HPDE6-E6E7 (cell line): Measurements from ENCODE around the gene MAT2A.
"Not testable (repeated sequence)": the region's sequence is repeated elsewhere in the genome, so short reads cannot be mapped to it uniquely, and the experiment has no call there.

Experiments used
- DNase-seq: peaks from one replicate; pipeline ENCODE4 v3.0.0; 2011; ENCODE audit warnings: missing footprints; ENCODE audit errors: extremely low spot score

The MAT2A gene

DNA sequence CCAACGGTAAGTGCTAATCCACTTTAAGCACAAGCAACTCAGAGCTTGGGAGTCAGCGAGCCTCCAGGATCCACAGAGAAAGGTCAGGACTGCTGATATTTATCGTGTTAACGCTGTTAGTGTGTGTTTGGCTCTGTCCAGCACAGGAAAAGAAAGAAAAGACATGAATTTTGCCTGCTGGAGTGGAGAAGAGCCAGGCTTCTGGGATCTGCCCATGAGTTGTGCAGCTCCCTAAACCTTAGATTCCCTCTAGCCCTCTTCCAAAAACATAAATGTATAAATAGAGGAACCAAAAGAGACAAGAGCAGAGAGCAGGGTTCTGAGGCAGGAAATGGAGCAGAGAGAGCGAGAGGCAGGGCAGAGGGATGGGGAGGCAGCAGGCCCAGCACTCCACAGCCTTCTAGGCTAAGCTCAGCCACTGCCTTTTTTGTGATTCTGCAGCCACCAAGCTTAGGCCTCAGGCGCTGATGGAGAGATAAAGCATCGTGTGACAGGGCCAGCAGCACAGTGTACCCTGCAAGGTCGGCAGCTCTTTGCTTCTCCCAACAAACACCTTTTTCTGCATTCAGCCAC lies 14.5 kb upstream of the MAT2A start:
- DNase-seq: no peak

DNA sequence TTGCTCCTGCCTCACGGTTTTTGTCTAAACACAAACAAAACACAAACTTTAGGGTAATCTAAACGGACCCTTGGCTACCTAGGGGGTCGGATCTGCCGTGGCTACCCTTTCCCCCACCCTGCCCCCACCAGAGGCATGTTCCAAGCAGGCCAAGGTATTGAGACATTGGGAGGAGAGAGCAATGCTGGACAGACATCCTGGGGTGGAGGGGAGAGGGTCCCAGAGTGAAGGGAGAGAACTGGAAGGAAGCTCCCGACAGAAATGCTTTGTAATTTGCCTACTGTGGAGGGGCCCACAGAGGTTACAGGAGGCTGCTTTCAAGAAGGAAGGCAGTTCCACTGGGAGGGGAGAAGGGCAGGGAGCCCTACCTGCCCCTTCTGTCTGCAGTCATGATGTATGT lies 13.9 kb upstream of the MAT2A start:
- DNase-seq: no peak

DNA sequence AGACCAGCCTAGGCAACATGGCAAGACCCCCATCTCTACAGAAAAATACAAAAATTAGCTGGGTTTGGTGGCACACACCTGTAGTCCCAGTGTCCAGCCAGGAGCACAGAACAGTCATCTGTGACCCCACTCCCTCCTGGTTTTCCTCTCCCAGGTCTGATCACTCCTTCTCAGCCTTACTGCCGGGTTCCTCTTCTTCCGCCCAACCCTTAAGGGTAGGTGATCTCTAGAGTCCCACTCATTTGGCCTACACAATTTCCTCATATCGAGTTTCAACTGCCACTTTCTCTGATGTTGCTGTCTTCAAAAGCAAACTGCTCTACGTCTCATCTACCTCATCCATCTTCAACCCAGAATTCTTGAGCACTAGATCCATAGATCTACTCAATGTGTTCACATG lies 13.4 kb upstream of the MAT2A start:
- no peak for DNase-seq

DNA sequence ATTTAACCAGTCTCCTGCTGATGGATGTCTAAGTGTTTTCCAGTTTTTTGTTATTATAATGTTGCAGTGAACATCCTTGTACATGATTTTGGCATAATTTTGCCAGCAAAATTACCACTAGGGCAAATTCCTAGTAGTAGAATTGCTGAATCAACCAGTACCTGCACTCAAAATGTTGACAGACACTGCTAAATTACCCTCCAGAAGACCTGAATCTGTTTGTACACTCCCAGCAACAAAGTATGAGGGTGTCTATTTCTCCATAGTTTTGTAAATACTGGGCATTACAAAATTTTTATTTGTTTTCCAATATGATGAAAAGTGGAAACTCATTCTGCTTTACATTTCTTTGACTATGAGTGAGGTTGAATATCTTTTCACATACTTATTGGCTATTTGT lies 11.2 kb upstream of the MAT2A start:
- DNase-seq: no peak

DNA sequence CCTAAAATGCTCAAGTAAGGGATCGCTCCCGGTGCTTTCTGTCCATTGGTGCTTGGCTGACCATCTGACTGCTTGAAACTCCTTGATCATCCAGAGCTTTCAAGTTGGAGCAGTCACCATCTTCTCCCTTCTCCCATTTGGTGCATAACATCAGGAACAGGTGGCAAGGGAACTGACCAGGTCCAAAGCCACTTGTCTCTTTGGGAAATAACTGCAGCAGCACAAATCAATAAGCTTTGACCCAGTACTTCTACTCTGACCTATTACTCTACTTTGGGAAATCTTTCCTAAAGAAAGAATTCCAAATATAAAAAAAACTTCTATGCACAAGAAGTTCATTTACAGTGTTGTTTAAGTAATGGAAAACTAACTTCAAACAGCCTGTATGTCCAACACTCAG lies 10.6 kb upstream of the MAT2A start:
- DNase-seq: no peak

DNA sequence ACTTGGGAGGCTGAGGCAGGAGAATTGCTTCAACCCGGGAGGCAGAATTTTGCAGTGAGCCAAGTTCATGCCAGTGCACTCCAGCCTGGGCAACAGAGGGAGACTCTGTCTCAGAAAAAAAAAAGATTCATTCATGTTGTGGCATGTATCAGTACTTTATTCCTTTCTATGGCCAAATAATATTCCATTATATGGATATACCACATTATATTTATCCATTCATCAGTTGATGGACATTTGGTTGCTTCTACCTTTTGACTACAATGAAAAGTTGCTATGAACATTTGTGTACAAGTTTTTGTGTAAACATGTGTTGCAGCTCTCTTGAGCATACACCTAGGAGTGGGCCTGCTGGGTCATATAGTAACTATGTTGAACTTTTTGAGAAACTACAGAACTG lies 9.2 kb upstream of the MAT2A start:
- no peak for DNase-seq

DNA sequence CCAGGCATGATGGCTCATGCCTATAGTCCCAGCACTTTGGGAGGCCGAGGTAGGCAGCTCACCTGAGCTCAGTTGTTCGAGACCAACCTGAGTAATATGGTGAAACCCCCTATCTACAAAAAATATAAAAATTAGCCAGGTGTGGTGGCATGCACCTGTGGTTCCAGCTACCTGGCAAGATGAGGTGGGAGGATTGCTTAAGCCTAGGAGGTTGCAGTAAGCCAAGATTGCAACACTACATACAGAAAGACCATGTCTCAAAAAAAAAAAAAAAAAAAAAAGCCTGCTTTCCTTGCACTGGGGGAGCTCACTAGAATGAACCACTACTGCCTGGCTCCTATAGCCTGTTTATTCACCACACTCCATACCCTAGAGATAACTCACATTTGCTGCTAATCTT lies 7.4 kb upstream of the MAT2A start:
- DNase-seq: no peak

DNA sequence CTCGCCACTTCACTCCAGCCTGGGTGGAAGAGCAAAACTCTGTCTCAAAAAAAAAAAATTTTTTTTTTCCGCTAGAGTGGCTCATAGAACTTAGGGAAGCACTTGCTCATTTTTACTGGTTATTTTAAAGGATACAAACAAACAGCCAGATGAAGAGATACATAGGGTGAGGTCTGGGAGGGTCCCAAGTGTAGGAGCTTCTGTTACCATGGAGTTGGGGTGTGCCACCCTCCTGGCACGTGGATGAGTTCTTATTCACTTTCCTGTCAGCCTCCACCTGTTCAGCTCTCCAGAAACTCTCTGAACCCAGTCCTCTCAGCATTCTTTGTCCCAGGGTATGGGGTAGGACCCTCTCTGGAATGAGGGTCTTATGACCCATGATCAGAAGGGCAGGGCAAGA lies 4.9 kb upstream of the MAT2A start:
- no peak for DNase-seq

DNA sequence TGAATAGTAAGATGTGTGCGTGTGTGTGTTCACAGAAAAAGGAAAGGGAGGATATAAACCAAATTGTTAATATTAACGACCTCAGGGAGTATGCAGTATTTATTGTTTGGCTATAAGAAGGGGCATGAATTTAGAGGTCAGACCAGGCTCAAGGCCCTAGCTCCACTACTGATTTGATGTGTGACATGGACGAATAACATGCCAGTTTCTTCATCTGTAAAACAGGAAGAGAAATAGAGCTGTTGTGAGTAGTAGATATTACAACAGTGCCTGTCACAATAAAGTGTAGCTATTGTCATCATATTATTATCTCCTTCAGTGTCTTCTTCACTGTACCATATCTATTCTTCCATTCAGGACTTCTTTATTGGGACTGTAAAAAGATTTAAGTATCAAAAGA lies 4.1 kb upstream of the MAT2A start:
- no peak for DNase-seq

DNA sequence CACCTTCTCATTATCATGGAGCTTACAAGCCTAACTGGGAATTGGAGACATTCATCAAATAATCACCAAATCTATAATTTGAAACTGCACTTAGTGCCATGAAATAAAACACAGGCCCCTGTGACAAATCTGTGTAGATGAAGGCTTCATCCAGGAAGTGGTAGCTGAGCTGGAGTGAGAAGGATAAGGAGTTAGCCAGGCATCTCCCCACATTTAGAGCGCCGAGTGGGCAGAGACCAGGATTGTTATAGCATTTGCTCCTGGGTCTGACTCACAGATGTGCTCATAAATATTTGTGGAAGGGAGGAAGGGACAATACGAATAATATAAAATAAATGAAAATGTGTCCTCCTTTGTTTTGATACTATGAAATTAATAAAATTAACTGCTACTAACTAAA lies 2.5 kb upstream of the MAT2A start:
- DNase-seq: no peak

DNA sequence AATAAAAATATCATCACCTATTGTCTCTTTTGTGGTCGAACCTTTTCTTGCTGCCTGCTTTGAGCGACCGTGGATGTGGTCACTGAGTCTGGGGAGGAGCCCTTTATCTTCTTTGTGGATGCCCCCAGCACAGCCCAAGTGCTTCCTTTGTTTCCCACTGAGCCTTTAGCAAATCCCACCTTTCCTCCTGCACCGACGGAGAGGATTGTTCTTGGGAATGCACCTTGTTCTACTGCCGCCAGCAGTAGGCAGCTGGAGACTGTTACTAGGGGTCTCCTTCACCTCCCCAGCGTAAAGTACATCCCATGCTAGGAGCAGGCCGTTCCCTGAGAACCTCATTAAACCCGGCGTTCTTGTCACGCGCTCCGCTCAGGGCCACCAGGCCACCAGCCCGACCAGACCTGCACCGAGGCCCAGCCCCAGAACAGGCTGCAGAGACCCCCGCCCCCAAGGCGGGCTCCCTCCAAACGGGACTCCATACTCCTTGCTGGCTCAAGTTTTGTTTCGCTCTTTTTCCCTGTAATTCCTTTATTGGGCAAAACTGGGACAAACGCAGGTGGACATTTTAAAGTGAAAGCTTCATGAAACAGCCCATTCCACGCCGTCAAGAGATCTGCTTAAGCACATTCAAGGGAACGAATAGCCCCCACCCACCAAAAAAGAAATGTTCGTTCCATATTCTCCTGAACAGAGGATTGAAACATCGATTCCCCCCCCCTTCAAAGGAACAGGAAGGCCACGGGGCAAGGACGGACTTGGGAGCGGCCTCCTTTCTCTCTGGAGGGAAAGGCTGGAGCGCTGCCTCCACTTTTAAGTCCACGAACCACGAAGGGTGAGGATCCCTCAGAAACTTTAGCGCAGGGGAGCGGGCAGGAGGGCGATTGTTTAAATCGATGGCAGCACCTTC lies 1.1 kb upstream of the MAT2A start:
- DNase-seq: no peak

DNA sequence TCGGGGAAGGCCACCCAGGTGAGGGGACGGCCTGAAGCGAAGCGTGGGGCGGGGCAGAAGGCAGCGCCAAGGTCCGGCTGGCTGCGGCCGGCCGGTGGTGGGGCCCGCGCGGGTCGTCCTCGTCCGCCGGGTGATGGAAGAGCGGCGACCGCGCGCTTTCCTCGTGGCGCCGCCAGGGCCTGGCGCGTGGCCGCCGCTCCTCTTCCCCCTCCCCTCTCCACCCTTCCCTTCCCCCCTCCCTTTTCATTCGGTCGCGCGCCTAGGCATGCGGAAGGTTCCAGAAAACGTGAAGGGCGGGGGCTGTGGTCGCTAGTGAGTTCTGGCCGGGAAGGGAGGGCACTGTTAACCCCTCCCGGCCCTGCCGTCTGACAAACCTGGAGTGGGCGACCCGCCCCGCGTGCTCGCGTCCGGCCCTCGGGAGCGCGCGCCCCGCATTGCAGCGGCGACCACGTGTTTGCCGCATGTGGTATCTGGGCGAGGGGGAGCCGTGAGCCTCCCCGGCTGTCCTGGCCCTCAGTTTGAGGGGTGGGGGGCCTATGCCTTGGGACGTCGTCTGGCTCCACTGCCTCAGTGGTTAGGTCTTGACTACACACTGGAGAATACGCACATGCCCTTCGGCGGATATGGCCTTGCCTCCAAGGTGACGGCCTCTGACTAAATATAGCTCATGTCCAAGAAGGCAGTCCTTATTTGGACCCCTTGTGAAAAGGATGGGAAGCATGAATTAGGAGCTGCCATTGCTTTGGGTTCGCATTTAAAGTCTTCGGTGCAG lies 579 bp downstream of the MAT2A start:
- DNase-seq: no peak

DNA sequence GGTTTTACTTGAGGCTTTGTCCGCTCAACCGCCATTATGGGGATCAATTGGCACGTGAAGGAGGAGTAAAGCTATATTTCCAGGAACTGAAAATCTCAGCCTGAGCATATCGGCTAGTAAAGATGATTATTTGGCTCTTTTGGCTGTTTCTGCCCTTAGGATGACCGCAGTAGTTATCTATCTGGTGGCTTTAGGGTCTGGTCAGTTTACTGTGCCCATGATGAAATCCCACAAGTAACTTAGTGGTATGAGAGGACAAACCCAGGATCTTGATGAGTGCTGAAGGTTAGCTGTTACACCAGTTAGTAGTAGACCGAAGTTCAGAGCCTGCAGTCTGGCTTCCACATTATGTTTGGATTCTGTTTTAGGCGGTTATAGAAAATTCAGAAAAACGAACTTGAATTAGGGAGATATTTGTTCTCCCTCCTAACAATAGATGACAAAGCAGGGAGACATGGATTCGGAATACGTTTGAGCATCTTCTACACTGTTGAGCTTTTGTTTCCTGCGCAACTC lies 1.2 kb downstream of the MAT2A start:
- DNase-seq: no peak

DNA sequence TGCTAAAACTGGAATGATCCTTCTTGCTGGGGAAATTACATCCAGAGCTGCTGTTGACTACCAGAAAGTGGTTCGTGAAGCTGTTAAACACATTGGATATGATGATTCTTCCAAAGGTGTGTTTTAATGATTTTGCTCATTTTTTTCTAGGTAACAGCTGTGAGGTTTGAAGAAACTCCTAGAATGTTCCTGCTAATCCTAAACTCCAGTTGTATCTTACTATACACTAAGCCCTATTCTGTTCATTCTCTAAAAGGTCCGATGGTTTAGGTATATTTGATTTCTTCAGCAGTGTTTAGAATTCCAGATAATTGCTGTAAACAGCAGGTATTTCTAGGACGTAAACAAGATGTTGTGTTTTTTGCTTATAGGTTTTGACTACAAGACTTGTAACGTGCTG lies 2.3 kb downstream of the MAT2A start:
- DNase-seq: no peak

DNA sequence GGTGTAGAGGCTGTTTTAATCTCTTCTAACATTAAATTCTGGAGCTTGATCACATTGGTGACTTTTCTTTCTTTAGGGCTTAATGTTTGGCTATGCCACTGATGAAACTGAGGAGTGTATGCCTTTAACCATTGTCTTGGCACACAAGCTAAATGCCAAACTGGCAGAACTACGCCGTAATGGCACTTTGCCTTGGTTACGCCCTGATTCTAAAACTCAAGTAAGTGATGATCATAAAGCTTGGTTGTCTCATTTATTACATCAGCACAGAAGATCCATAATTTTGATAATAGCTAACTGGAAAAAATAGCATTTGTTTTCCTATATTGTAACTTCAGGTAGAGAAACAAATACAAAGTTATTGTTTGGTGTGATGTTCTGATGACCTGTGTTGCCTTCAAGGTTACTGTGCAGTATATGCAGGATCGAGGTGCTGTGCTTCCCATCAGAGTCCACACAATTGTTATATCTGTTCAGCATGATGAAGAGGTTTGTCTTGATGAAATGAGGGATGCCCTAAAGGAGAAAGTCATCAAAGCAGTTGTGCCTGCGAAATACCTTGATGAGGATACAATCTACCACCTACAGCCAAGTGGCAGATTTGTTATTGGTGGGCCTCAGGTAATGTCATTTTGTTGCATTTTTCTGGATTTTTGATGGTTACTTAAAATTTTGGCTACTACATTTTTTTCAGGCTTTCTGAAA lies 2.9 kb downstream of the MAT2A start:
- no peak for DNase-seq

DNA sequence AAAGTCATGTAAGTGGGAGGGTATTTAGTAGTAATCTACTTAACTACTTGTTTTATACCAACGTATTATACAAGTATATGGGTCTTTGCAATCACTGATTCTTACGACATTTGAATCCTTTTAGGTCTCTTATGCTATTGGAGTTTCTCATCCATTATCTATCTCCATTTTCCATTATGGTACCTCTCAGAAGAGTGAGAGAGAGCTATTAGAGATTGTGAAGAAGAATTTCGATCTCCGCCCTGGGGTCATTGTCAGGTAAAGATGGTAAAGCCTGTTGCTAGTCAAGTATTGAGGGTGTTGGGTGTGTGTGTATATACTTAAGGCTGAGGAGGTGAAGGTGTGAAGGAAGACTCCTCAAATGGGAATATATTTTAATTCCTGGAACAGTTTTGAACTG lies 3.8 kb downstream of the MAT2A start:
- DNase-seq: no peak

DNA sequence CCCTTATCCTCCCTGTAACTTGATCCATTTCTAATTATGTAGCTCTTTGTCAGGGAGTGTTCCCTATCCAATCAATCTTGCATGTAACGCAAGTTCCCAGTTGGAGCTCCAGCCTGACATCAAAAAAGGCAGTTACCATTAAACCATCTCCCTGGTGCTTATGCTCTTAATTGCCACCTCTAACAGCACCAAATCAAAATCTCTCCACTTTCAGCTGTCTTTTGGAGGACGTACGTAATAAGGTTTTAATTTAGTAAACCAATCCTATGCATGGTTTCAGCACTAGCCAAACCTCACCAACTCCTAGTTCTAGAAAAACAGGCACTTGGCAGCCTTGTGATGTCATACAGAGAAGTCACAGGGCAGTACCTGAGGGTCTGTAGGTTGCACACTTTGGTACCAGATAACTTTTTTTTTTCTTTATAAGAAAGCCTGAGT lies 5.3 kb downstream of the MAT2A start:
- DNase-seq: not testable (repeated sequence)

DNA sequence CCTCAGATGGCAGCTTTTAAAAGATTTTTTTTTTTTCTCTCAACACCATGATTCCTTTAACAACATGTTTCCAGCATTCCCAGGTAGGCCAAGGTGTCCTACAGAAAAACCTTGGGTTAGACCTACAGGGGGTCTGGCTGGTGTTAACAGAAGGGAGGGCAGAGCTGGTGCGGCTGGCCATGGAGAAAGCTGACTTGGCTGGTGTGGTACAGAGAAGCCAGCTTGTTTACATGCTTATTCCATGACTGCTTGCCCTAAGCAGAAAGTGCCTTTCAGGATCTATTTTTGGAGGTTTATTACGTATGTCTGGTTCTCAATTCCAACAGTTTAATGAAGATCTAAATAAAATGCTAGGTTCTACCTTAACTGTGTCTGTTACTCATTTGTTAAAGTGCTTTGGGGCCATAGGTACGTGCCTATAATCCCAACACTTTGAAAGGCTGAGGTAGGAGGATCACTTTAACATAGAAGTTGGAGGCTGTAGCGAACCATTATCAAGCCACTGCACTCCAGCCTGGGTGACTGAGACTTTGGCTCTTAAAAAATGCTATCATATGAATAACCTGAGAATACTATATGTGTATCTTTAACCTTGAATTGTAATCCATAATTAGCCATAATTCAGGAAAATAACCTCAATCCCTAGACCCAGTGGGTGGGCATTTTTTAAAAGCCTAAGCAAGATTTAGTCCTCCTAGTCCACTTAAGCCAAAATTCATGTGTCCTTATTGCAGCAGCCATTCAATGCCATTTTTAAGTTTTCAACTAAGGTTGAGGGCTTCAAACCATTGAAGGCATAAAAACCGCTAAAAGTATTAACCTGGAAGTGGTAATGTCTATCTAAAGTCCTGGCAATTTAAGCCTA lies 6.2 kb downstream of the MAT2A start:
- DNase-seq: not testable (repeated sequence)

DNA sequence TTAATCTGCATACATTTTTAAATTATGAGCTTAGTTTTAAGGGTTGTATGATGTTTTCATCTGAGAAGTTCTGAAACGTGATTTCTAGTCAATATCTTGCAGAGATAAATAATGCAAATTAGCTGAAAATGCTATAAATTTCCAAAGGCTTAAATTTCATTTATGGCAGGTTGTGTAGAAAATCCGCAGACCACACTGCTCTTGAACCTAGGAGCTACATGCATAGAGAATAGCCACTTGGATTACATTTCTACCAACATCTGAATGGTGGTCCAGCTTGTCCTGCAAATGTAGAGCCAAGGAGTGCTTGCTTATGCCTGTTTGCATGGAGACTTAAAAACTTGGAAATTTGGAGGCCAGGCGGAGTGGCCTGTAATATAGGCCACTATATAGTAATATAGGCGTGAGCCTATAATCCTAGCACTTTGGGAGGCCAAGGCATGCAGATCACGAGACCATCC lies 6.8 kb downstream of the MAT2A start:
- no peak for DNase-seq

DNA sequence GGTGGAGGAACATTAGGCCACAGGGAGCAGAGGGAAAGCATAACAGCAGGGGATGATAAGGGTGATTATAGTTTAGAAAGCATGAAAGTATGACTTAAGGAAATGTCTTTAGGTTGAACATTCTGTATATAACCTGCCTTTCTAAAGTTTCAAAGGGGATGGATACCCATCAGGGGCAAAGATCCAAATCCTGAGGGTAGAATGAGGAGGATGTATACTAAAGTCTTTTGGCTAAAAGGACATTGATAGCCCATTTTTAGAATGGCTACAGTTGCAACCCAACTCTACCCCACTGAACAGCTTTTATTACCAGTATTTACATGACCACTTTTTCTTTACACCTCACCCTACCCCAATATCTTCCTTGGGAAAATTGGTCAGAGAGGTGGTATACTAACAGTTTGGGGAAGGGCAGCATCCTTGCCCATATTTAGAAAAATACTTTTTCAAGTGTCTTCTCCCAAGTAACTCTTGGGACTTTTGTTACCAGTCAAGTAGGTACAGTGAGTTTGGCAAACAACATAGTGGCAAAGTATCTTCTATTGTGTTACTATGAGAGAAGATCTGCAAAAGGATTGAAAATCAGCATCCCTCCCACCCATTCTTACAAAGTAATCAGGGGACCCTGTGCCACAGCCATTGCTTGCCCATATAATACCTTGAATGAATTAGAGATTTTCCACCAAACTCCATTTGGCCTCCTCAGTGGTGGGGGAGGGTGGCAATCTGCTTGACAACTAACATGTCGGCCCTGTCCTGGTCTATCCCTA lies 8.3 kb downstream of the MAT2A start:
- no peak for DNase-seq
